Adrenal gland (tissue), 12 donors: Measurements from ENCODE around the gene NRXN3. TPM values are rescaled to one million over a fixed set of nuclear protein-coding genes. Genes with fewer than 3 reads are reported as not detected.

Experiments
- DNase-seq, 7 donors: peaks; one replicate each; pipeline ENCODE4 v3.0.0-alpha.2; 2019 to 2020
- H3K27ac ChIP-seq, 5 donors: fragments of 200-600 bp; sonication (generic) in 4 of 5; 1 replicate in 3 of 5; 2 replicates in 2 of 5; pipeline versions ENCODE4 v1.5.1 to v1.8.0; 2016 to 2020; ENCODE audit warnings: mild to moderate bottlenecking in 1 of 5
- H3K27me3 ChIP-seq: fragments of 200-600 bp; 2 replicates; pipeline ENCODE4 v1.8.0; 2021
- H3K36me3 ChIP-seq, 2 donors: fragments of 200-600 bp; replicated peaks in 1 of 2; 1 replicate in 1 of 2; 2 replicates in 1 of 2; pipeline versions ENCODE4 v1.5.1 to v1.8.0; 2018 to 2022
- H3K4me1 ChIP-seq, 2 donors: fragments of 200-600 bp; replicated peaks in 1 of 2; 1 replicate in 1 of 2; 2 replicates in 1 of 2; pipeline versions ENCODE4 v1.5.1 to v1.8.0; 2018 to 2021
- H3K4me3 ChIP-seq, 4 donors: fragments of 200-600 bp; sonication (generic) in 3 of 4; one replicate each; pipeline ENCODE4 v1.5.1; 2016 to 2018
- H3K9me3 ChIP-seq, 3 donors: fragments of 200-600 bp; sonication (generic) in 1 of 3; replicated peaks in 1 of 3; 1 replicate in 2 of 3; 2 replicates in 1 of 3; pipeline versions ENCODE4 v1.5.1 to v1.8.0; 2016 to 2021
- CTCF ChIP-seq, 6 experiments: fragments of 450-650 bp in 4 of 6; fragments of 200-600 bp in 2 of 6; sonication (generic) in 1 of 6; IDR thresholded peaks; 1 replicate in 5 of 6; 2 replicates in 1 of 6; pipeline versions ENCODE4 v1.5.1 to v1.8.0; 2016 to 2021; ENCODE audit warnings: antibody characterized with exemption in 6 of 6, mild to moderate bottlenecking in 2 of 6, moderate library complexity in 1 of 6
- POLR2A ChIP-seq, 2 donors: fragments of 450-650 bp; IDR thresholded peaks; one replicate each; pipeline ENCODE4 v1.6.1; 2017; ENCODE audit warnings: antibody characterized with exemption in 2 of 2, mild to moderate bottlenecking in 2 of 2, moderate library complexity in 1 of 2
- WGBS, 4 donors: extraction: QIAGEN DNeasy Blood & Tissue Kit in 2 of 4; methylation state at CpG; one replicate each; pipeline versions ENCODE4 v1.1.5 to v1.1.7; 2013 to 2017; 5-methylcytosine and 5-hydroxymethylcytosine counted together
- intact Hi-C, 2 donors: fragments of 100-400 bp; cut with DNase I; formaldehyde crosslinking; loops; one replicate each; pipeline versions ENCODE4 v1.14.1 to v1.15.0; 2022 to 2023
- polyA plus RNA-seq, 3 donors: library from polyadenylated mRNA; stranded (reverse); fragments of 200-250 nt in 2 of 3; fragments of 350-450 nt in 1 of 3; fragmentation: Illumina TruSeq in 1 of 3; extraction: RNeasy Lipid Tissue Mini Kit (QIAGEN cat#74804) in 1 of 3; gene quantifications; one replicate each; pipeline ENCODE4 v1.2.3, GENCODE V29; 2013 to 2014
- total RNA-seq, 9 donors: library from RNA; depleted of rRNA in 4 of 9; stranded (reverse); fragments of >200 nt in 4 of 9; fragments of 120-200 nt in 1 of 9; fragmentation: NEBNext Ultra II Directional in 1 of 9; extraction: Animal tissue kit (Norgen Biotek cat#: 25700) in 1 of 9; gene quantifications; one replicate each; pipeline versions ENCODE4 v1.1.0 to v1.2.4, GENCODE V29; 2013 to 2023
- donor health status: healthy with polysubstance abuse.
- donor health status: Bipolar disorder and iron deficiency.
- donor health status: DM: yes; HTN: yes; CAD: no.
- donor health status: DM: no; HTN: no; CAD: no.
- donor health status: DM: no; HTN: no; CAD: no.
- donor health status: DM: yes; HTN: yes; CAD: no.

The NRXN3 gene
- total and polyA plus RNA-seq, 12 donors, result 0.09 to 8.5 (median 1.6) TPM

GRCh38 chr14:79064214-79064613, 894.0 kb downstream of the NRXN3 start:
- H3K27ac ChIP-seq, result no peak overlapping the region
- no peak for TF ChIP-seq CTCF (IDR thresholded peaks at IDR 0.05)
- no peak for TF ChIP-seq POLR2A (IDR thresholded peaks at IDR 0.05)
- no peaks in the 10 kb centered on the region for H3K36me3 ChIP-seq
- no peak for DNase-seq
- no peaks in the 10 kb centered on the region for H3K4me1 ChIP-seq
- H3K4me3 ChIP-seq, result no peak overlapping the region
- intact Hi-C loops, result no loop called here
- 53 to 70% (median 62%) methylated on average over 2 of the region's 2 CpGs for WGBS, 4 donors
- no peaks in the 10 kb centered on the region for H3K9me3 ChIP-seq
- no peaks in the 10 kb centered on the region for H3K27me3 ChIP-seq

GRCh38 chr14:79074510-79074909, 904.3 kb downstream of the NRXN3 start:
- WGBS, 4 donors, result 14 to 37% (median 19%) methylated on average over 1 to 2 of the region's 2 CpGs
- H3K4me3 ChIP-seq, result no peak overlapping the region

GRCh38 chr14:79076428-79076827, 906.3 kb downstream of the NRXN3 start:
- H3K27me3 ChIP-seq, result no peaks in the 10 kb centered on the region
- no peaks in the 10 kb centered on the region for H3K36me3 ChIP-seq
- intact Hi-C loops, result no loop called here
- H3K4me3 ChIP-seq, result no peak overlapping the region
- TF ChIP-seq CTCF (IDR thresholded peaks at IDR 0.05) (no peak), POLR2A (IDR thresholded peaks at IDR 0.05) (no peak)
- H3K4me1 ChIP-seq, result no peaks in the 10 kb centered on the region
- no peak for DNase-seq
- H3K9me3 ChIP-seq, result no peaks in the 10 kb centered on the region
- no peak overlapping the region for H3K27ac ChIP-seq

More at GRCh38 chr14:79074510-79074909, 904.3 kb downstream of the NRXN3 start:
- no peaks in the 10 kb centered on the region for H3K36me3 ChIP-seq
- no peaks in the 10 kb centered on the region for H3K4me1 ChIP-seq
- intact Hi-C loops, result no loop called here
- no peak for DNase-seq
- TF ChIP-seq POLR2A (IDR thresholded peaks at IDR 0.05), result no peak
- TF ChIP-seq CTCF (IDR thresholded peaks at IDR 0.05), result no peak
- H3K9me3 ChIP-seq, result no peaks in the 10 kb centered on the region
- H3K27ac ChIP-seq, result no peak overlapping the region
- H3K27me3 ChIP-seq, result no peaks in the 10 kb centered on the region

GRCh38 chr14:79077096-79077495, 906.9 kb downstream of the NRXN3 start:
- no peaks in the 10 kb centered on the region for H3K9me3 ChIP-seq
- TF ChIP-seq CTCF (IDR thresholded peaks at IDR 0.05), result no peak
- TF ChIP-seq POLR2A (IDR thresholded peaks at IDR 0.05), result no peak
- H3K4me3 ChIP-seq, result no peak overlapping the region
- WGBS, 4 donors, result 67 to 84% (median 77%) methylated on average over 5 of the region's 5 CpGs
- DNase-seq, result no peak
- no peaks in the 10 kb centered on the region for H3K4me1 ChIP-seq
- intact Hi-C loops, result no loop called here
- no peak overlapping the region for H3K27ac ChIP-seq
- H3K36me3 ChIP-seq, result no peaks in the 10 kb centered on the region
- H3K27me3 ChIP-seq, result no peaks in the 10 kb centered on the region
